Head of caudate nucleus (tissue), 42 donors: Measurements from ENCODE around the gene AHNAK.
"Not testable (repeated sequence)": the region's sequence is repeated elsewhere in the genome, so short reads cannot be mapped to it uniquely, and the experiment has no call there.

ENCODE experiments used
- DNase-seq, 42 donors: peaks; one replicate each; pipeline versions ENCODE4 v3.0.0 to v3.0.0-alpha.2; 2020 to 2021; ENCODE audit warnings: mixed read lengths in 7 of 42
- intact Hi-C: fragments of 100-400 bp; cut with DNase I; formaldehyde crosslinking; loops from one replicate; pipeline ENCODE4 v1.15.0; 2022

AHNAK gene, protein sequence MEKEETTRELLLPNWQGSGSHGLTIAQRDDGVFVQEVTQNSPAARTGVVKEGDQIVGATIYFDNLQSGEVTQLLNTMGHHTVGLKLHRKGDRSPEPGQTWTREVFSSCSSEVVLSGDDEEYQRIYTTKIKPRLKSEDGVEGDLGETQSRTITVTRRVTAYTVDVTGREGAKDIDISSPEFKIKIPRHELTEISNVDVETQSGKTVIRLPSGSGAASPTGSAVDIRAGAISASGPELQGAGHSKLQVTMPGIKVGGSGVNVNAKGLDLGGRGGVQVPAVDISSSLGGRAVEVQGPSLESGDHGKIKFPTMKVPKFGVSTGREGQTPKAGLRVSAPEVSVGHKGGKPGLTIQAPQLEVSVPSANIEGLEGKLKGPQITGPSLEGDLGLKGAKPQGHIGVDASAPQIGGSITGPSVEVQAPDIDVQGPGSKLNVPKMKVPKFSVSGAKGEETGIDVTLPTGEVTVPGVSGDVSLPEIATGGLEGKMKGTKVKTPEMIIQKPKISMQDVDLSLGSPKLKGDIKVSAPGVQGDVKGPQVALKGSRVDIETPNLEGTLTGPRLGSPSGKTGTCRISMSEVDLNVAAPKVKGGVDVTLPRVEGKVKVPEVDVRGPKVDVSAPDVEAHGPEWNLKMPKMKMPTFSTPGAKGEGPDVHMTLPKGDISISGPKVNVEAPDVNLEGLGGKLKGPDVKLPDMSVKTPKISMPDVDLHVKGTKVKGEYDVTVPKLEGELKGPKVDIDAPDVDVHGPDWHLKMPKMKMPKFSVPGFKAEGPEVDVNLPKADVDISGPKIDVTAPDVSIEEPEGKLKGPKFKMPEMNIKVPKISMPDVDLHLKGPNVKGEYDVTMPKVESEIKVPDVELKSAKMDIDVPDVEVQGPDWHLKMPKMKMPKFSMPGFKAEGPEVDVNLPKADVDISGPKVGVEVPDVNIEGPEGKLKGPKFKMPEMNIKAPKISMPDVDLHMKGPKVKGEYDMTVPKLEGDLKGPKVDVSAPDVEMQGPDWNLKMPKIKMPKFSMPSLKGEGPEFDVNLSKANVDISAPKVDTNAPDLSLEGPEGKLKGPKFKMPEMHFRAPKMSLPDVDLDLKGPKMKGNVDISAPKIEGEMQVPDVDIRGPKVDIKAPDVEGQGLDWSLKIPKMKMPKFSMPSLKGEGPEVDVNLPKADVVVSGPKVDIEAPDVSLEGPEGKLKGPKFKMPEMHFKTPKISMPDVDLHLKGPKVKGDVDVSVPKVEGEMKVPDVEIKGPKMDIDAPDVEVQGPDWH (N-terminal part only)

DNA sequence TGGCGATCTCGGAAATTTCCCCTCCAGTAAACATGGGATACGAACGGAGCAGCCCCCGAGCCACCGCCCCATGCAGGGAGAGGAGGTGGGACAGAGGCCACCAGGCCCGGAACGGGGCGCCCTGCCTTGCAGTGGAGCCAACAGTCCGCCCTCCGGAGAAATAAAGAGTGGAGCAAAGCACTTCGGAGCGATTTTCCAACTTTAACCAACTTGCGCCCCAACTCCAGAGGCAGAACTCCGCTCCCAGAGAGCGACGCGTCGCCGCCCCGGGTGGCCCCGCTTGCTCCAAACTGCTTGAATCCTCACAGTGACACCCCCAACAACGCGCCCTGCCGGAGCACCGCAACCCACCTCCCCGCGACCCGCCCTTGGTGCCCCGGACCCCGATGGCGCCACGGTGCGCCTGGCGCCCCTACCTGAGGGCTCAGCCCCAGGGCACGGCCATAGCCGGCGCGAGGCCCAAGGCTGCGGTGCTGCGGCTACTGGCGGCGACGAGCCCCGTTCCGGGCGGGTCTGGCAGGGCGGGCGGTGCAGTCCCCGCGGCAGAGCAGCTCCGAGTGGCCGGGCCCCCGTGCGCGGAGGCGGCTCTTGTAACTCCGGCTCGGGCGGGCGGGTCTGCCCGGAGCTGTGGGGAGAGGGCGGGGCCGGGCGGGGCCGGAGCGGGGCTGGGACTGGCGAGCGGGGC is at the start of gene AHNAK:
Gene AHNAK, minus strand, starts transcription at position 563 of the 685 bp plus-strand sequence. CDS start 10,708 bp downstream, outside the sequence.
- intact Hi-C loops: loop anchor here (10.0 kb wide), 1 partner anchor 152 kb away; no protein-coding TSS in a partner anchor
- DNase-seq: peak in 18 of 42 donors; percentile 23 to 69 (median 52)

DNA sequence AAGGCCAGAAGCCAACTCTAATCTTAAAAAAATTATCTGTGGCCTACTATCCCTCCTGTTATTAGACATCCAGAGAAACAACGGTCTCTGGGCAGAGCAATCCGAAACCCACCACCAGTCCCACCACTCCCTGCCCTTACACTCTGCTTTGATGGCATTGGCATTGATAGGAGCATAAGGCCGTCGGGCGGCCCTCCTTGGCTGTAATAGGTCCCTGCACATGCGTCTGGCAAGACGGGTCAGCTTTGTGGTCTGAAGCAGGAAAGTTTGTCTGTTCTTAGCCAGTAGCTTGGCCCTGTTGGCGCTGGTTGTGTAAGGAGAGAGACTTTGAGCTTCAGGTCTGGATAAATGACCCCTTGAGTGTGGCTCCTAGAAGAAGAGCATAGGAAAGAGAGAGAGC is 48.5 kb upstream of the AHNAK start:
- no peak for DNase-seq
- intact Hi-C loops: loop anchor here (10.0 kb wide), 1 partner anchor 240 kb away; the partner anchor contains the start of genes STX5, TEX54 and WDR74

DNA sequence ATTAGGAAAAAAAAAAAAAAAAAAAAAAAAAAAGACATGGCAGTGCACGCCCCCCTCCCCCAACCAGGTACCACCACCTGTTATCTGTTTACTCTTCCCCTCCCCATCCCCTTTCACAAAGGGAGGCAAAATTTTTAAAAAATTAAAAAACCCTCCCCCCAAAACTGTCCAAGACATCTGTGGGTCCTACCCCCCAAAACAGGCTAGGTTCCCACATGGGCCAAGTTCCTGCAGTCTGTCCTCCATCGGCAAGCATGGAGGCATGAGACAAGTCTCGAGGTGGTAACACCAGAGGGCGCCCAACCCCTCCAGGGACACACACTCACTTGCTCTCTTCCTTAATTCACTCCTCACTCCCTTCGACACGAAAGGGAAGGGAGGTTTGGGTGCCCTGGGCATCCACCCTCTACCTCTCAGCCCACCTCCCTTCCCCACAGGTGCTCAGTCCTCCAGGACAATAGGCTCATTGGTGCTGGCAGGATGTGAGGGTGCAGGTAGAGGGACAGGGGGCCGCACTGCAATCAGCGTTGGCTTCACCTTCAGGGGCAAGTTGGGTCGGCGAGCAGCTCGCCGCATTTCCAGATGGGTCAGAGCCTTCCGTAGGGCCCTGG is 46.9 kb upstream of the AHNAK start:
- peak; percentile 72 to 92 (median 82) for DNase-seq
- intact Hi-C loops: loop anchor here (5.0 to 10.0 kb wide), 2 partner anchors 84 to 241 kb away; partner anchors contain the start of genes STX5, TEX54, UBXN1 and WDR74

DNA sequence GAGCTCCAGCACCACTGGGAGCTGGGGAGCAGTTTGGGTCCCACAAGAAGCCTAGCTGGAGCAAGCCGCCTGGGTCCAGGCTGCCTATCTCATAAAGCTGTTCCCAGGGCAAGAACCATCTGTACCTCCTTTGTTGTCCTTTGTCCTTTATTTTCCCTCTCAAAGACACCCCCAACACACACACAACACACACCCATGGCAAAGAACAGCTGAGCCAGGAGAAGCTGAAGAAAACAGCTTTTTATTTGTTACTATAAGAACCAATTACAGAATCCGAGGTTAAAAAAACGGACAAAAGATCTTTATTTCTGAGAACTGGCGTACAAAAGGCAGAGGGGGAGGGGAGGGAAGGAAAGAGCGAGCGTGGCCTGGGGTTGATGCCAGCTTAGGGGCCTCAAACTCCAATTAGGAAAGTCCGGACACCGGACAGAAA is 46.4 kb upstream of the AHNAK start:
- intact Hi-C loops: loop anchor here (5.0 to 10.0 kb wide), 2 partner anchors 84 to 242 kb away; partner anchors contain the start of genes STX5, TEX54, UBXN1 and WDR74
- peak in 36 of 42 donors; percentile 30 to 80 (median 59) for DNase-seq

DNA sequence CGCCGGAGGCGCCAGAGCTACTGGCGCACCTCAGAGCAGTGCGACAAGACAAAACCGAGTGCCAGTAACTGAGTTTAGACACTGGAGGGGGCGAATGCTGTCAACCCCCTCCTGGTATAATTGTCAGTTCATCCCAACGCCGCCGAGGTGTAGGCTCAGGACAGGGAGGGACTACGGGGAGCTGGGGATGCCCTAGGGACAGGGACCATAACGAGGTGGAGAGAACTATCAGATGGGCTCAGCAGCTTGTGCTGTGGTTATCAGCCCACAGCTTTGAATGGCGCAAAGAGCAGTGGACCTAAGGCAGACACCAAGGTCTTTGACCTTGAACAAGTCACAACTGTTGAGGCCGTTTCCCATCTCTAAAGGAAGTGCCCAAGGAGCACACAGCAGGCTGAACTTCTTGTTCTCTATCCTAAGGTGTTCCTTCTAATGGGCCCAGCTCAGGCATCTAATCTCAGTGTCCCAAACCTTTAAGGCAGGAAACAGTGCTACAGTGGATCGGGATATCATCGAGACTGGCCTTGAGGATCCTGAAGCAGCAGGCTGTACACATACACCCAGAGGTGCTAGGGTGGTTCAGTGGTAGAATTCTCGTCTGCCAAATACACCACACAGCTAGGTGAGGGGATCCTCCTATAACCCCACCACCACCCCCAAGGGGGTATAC is 45.7 kb upstream of the AHNAK start:
- no peak for DNase-seq
- intact Hi-C loops: loop anchor here (5.0 to 10.0 kb wide), 2 partner anchors 85 to 243 kb away; partner anchors contain the start of genes STX5, TEX54, UBXN1 and WDR74

DNA sequence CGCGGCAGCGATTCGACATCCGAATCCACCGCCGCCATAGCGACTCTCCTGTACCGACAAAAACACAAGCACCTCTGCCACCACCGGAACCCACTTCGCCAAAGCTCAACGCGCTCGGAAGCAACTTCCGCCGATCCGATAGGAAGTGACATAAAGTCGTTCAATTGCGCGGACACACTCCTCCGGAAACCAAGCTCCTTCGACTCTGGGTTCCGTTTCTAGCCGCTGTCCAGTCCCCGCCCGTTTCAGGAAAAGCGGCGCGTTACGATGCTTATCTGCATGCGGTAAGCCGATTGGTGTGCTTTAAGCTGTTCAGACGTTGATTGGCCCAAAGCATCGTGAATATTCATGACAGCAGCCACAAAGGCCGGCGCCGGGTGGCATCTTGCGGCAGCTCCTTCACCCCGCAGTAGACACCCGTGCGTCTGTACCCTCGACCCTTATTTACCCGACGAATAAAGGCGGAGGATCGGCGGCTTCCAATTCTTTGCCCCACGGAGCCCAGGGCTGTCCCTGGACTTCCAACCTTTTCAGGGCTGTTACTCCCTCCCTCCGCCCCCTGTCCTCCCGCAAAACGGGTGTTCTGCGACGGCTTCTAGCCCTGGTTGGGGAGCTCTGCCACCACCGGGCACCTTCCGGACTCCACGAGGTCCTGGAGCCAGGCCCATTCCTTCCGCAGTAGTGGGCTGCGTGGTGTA is 45.0 kb upstream of the AHNAK start, which contains the start of gene TUT1:
Gene TUT1, minus strand, starts transcription at position 76 of the 698 bp plus-strand sequence. Its CDS starts 38 bp downstream, at position 38.
- intact Hi-C loops: loop anchor here (5.0 to 10.0 kb wide), 2 partner anchors 86 to 243 kb away; partner anchors contain the start of genes STX5, TEX54, UBXN1 and WDR74

DNA sequence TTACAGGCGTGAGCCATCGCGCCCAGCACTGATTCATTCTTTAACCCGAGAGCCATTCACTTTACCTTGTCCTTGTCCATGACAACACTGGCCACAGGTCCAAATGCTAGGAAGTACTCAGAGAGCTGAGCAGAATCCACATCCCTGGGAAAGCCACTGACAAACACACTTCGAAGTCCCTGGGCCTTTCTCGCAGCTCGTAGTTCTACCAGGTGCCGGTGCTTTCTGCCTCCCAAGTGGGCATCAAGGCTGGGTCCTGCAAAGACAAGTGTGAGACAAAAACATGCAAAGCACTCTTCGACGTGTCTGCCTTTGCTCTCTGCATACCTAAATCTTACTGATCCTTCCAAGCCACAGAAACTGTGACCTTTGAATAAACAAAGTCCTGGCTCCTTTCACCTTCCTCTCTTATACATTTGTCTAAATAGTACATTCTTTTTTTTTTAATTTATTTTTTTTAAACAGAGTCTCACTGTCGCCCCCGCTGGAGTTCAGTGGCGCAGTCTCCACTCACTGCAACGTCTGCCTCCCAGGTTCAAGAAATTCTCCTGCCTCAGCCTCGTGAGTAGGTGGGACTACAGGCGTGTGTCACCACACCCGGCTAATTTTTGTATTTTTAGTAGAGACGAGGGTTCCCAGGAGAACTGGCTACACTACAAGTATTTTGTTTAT is 42.5 kb upstream of the AHNAK start:
- intact Hi-C loops: no loop called here
- peak in 30 of 42 donors; percentile 26 to 80 (median 50) for DNase-seq

More for the DNA sequence above, 45.0 kb upstream of the AHNAK start, which contains the start of gene TUT1:
- peak; percentile 90 to 99 (median 97) for DNase-seq

DNA sequence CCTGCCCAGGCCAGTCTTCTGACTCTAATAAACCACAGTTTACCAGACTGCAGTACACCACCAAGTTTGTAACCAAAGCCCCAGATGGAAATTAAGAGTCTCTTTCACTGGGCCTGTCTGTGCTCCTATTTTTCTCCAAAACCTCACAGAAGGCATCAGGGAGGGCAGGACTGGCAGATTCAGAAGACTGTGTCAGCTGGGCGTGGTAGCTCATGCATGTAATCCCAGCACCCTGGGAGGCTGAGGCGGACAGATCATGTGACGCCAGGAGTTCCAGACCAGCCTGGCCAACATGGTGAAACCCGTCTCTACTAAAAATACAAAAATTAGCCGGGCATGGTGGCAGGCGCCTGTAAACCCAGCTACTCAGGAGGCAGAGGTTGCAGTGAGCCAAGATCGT is 38.8 kb upstream of the AHNAK start:
- DNase-seq, intact Hi-C loops: not testable (repeated sequence)

DNA sequence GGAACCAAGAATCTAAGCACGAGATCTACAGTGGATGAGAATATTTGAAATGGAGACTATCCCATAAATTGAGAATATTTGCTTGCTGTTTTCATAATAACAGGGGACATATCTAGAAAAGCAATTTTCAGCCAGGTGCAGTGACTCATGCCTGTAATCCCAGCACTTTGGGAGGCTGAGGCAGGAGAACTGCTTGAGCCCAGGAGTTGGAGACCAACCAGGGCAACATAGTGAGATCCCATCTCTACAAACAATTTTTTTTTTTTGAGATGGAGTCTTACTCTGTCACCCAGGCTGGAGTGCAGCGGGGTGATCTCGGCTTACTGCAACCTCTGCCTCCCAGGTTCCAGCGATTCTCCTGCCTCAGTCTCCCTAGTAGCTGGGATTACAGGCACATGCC is 35.1 kb upstream of the AHNAK start:
- intact Hi-C loops: not testable (repeated sequence)

DNA sequence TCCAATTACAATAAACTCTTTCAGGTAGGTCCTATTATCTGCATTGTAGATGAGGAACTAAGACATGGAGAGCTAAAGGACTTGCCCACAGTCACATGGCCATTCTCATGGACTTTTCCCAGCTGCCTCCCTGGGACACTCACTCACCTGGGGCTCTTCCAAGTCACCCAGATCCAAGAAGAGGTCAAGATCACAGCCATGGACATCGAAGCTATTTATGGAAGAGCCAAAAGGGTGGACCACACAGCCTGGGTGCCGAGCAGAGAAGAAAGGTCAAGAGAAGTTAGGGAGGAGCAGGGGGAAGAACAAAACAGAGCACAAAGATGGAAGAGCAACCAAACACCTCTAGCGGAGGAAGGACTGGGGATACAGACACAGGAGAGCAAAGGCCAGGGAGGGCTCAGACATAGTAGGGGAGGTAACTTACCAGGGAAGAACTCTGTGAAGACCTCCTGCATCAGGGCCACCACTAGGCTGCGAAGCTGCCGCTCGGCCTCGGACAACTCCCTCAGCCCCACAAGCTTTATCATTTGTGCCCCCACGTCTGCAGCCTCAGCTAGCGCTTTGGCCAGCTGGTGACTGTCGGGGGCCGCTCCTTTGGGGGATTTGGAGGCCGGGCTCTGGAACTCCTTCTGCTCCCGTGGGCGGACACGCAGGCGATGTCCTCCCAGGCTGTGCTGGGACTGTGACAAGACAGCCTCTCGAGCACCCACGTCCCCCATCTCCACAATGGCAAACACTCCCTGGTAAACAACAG is 34.5 kb upstream of the AHNAK start:
- intact Hi-C loops: no loop called here
- no peak for DNase-seq

More for the DNA sequence above, 35.1 kb upstream of the AHNAK start:
- not testable (repeated sequence) for DNase-seq

DNA sequence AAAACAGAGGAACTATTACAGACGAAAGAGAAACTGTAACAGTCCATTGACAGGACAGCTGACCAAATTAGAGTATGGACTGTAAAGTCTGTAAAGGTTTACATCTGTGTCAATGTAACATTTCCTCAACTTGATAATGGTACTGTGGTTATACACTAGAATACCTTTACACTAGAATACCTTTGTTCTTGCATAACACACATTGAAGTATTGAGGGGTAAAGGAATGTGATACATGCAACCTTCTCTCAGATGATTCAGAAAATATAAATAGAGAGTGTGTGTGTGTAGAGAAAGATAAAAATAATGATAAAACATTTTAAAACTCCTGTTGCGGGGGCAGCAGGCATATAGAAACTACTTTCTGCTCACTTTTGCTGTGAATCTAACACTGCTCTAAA is 32.6 kb upstream of the AHNAK start:
- peak in 1 of 42 donors; percentile 43 for DNase-seq
- intact Hi-C loops: no loop called here

DNA sequence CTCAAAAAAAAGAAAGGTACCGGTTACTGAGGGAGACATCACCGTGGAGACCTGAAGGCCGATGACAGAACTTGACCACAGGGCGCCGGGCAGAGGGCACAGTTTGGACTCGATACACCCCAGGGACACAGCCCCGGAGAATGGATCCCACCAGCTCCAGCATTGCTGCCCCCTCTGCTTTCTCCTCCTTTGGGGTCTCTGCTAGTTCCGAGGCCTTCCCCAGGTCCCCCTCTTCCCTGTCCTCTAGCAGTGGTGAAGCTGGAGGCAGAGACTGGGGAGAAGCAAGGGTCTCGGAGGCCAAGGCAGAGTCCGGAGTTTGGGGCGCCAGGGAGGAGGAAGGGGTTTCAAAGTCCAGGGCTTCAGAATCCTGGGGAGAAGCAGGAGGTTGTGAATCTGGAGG is 31.9 kb upstream of the AHNAK start:
- DNase-seq: no peak
- intact Hi-C loops: no loop called here

DNA sequence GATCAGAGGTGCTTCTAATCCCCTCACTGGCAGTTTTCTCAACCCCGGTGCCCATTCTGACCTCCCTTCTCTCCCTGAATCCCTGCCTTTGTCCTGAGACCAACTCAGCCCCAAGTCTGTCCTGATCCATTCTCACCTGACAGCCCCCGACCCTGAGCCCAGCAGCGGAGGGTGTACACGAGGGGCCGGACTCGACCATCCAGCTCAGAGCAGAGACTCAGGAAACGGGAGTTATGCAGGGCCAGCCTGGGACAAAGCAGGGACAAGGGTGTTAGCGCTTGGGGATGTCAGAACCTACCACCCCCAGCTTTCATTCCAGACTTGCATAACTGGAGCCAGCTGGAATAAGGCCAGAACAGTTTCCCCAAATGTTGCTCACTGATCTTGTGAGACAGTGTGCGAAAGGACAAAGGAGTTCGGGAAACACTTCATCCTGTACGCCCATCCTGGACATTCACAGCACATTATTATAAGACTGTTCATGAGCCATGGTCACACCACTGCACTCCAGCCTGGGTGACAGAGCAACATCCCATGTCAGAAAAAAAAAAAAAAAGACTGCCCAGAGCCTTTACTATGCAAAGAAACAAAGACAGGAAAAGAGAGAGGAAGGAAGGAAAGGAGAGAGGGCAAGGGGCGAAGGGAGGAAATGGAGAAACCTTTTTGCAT is 30.6 kb upstream of the AHNAK start:
- DNase-seq: no peak
- intact Hi-C loops: no loop called here

DNA sequence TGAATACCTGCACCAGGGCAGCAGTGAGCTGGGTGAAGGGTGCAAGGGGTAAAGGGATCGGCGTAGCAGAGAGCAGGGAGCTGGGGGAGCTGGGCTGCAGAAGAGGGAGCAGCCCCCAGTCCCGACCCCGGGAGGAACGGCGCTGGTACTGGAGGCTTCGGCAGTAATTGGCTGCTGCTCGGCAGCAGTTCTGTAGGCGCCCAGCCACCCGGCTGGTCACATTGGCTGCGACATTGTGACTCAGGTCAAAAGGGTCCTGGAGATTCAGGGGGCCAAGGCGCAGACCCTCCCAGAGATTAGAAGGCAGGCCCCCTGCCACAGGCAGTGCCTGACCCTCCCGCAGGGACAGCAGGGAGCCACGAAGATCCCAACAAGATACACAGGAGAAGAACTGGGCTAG is 29.2 kb upstream of the AHNAK start:
- DNase-seq: no peak
- intact Hi-C loops: no loop called here
